Common myeloid progenitor, CD34-positive (primary cell): Measurements from ENCODE around the gene HMGB1.
A peak's percentile ranks its signal among the peaks of the same experiment; 100 is the strongest.

ENCODE experiments used
- CTCF ChIA-PET: fragments of 350-600 bp; sonication (Branson Sonifier 250); formaldehyde crosslinking; loops from one replicate; lab custom pipeline; 2021; ENCODE audit warnings: antibody characterized with exemption; lab: Charles Lee
- POLR2A ChIA-PET: fragments of 350-600 bp; sonication (Branson Sonifier 250); formaldehyde crosslinking; loops from one replicate; lab custom pipeline; 2021; ENCODE audit warnings: antibody characterized with exemption; lab: Charles Lee
- DNase-seq, 3 donors: peaks; one replicate each; pipeline versions ENCODE4 v3.0.0 to v3.0.0-alpha.2; 2013
- H3K27ac ChIP-seq, 2 experiments: 1 replicate in 1 of 2; 2 replicates in 1 of 2; pipeline ENCODE4 v1.7.0; 2013; ENCODE audit warnings: inconsistent platforms in 2 of 2, low read length in 2 of 2, mild to moderate bottlenecking in 2 of 2, low read depth in 1 of 2, moderate library complexity in 1 of 2; ENCODE audit not compliant: severe bottlenecking in 2 of 2, insufficient read depth in 1 of 2, poor library complexity in 1 of 2
- H3K27me3 ChIP-seq, 5 experiments: replicated peaks in 2 of 5; 1 replicate in 3 of 5; 2 replicates in 2 of 5; pipeline versions ENCODE4 v1.6.1 to v1.7.0; 2013; ENCODE audit warnings: low read length in 4 of 5, mild to moderate bottlenecking in 2 of 5, moderate library complexity in 2 of 5, inconsistent platforms in 1 of 5; ENCODE audit not compliant: insufficient read depth in 5 of 5, control insufficient read depth in 4 of 5
- H3K36me3 ChIP-seq, 4 experiments: 1 replicate in 2 of 4; 2 replicates in 2 of 4; pipeline versions ENCODE4 v1.6.1 to v1.7.0; 2013; ENCODE audit warnings: low read length in 3 of 4, control low read depth in 1 of 4, mild to moderate bottlenecking in 1 of 4; ENCODE audit not compliant: control insufficient read depth in 4 of 4, insufficient read depth in 4 of 4
- H3K4me1 ChIP-seq, 4 experiments: 1 replicate in 3 of 4; 2 replicates in 1 of 4; pipeline versions ENCODE4 v1.6.1 to v1.7.1; 2013; ENCODE audit warnings: low read length in 3 of 4, mild to moderate bottlenecking in 3 of 4, control low read depth in 1 of 4, inconsistent platforms in 1 of 4, moderate library complexity in 1 of 4; ENCODE audit not compliant: control insufficient read depth in 4 of 4, insufficient read depth in 4 of 4; ENCODE audit errors: control extremely low read depth in 1 of 4
- H3K4me3 ChIP-seq, 7 experiments: 1 replicate in 4 of 7; 2 replicates in 3 of 7; pipeline versions ENCODE4 v1.5.1 to v1.7.0; 2013; ENCODE audit warnings: mild to moderate bottlenecking in 7 of 7, low read length in 6 of 7, moderate library complexity in 6 of 7, inconsistent platforms in 2 of 7, low read depth in 2 of 7, control low read depth in 1 of 7; ENCODE audit not compliant: insufficient read depth in 4 of 7, control insufficient read depth in 1 of 7; ENCODE audit errors: extremely low read depth in 1 of 7
- H3K9me3 ChIP-seq, 5 experiments: 1 replicate in 4 of 5; 2 replicates in 1 of 5; pipeline versions ENCODE4 v1.6.1 to v1.7.1; 2013; ENCODE audit warnings: low read length in 4 of 5, mild to moderate bottlenecking in 2 of 5, inconsistent platforms in 1 of 5, low read depth in 1 of 5, moderate library complexity in 1 of 5; ENCODE audit not compliant: control insufficient read depth in 4 of 5, insufficient read depth in 2 of 5; ENCODE audit errors: control extremely low read depth in 1 of 5
- WGBS: methylation state at CpG from one replicate; pipeline ENCODE4 v1.1.5; 2013; ENCODE audit not compliant: insufficient coverage; 5-methylcytosine and 5-hydroxymethylcytosine counted together

HMGB1 gene

DNA sequence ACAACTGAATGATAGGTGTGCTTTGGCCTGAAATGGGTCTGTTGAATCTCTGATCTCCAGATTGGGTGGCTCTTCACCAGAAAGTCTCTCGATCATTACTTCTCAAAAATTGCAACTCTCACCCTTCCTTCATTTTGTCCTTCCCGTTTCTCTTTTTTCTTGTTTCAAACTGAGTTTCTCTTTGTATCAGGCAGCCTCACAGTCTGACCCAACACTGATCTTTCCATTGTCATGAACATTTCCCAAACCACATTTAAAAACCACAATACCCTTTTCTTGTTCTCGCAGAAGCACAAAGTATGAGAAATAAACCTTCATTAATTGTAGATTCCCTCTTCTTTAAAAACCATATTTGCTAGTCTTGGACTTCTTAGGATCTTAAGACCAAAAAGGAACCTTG lies 33.6 kb upstream of the HMGB1 start:
- Histone ChIP-seq H3K36me3 (no peaks in the 10 kb centered on the region), H3K27ac (no peak overlapping the region), H3K4me1 (peaks cover 0 to 6% (median 0%) of the 10 kb centered on the region in 4 experiments), H3K27me3 (no peaks in the 10 kb centered on the region), H3K9me3 (no peaks in the 10 kb centered on the region), H3K4me3 (no peak overlapping the region)
- ChIA-PET POLR2A (no interaction called here), CTCF (no interaction called here)
- peak in 2 of 3 donors; percentile 17 to 41 for DNase-seq
- WGBS: 30% methylated on average over 3 of the region's 3 CpGs

DNA sequence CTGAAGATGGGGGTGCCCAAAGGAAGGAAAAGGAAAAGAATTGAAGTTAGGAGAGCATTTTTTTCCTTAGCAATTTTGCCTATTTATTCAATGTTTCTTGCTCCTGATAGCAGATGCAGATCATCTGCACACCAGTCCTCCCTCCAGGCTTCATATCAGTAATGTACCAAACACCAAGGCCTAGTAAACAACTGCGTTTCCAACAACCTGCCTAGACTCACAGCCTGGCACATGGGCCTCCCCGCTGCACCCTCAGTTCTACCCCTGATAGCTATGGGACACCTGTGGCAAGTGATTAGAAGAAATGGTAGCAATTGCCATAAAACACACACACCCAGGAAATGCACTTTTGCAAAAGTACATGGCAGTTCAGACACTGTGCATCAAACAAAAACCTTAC lies 30.4 kb upstream of the HMGB1 start:
- DNase-seq: no peak
- 83% methylated on average over 1 of the region's 2 CpGs for WGBS
- Histone ChIP-seq H3K27me3 (no peaks in the 10 kb centered on the region), H3K9me3 (no peaks in the 10 kb centered on the region), H3K36me3 (no peaks in the 10 kb centered on the region), H3K4me3 (no peak overlapping the region), H3K27ac (no peak overlapping the region), H3K4me1 (no peaks in the 10 kb centered on the region)
- POLR2A ChIA-PET: no interaction called here
- CTCF ChIA-PET: interaction anchor here (0.8 kb wide), 1 partner anchor 13 kb away, joined by 3 read pairs; no protein-coding TSS in a partner anchor

DNA sequence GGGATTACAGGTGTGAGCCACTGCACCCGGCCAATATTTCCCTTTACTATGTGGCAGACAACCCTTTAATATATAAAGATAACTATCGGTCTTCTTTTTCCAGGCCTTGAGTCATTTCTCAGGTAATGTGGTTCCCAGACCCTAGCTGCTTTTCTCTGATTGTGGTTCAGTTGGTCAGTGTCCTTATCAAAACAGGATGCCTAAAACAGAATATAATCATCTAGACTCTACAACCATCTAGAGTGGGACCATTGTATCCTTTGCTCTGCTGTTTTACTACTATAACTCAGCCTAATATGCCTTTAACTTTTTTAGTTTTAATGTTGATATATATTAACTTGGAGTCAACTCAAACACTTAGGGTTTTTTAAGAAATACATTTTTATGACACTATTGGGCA lies 30.0 kb upstream of the HMGB1 start:
- CTCF ChIA-PET: interaction anchor here (0.8 kb wide), 1 partner anchor 13 kb away, joined by 3 read pairs; no protein-coding TSS in a partner anchor
- 33% methylated on average over 1 of the region's 2 CpGs for WGBS
- Histone ChIP-seq H3K27me3 (no peaks in the 10 kb centered on the region), H3K4me1 (no peaks in the 10 kb centered on the region), H3K27ac (no peak overlapping the region), H3K36me3 (no peaks in the 10 kb centered on the region), H3K9me3 (no peaks in the 10 kb centered on the region), H3K4me3 (no peak overlapping the region)
- POLR2A ChIA-PET: no interaction called here
- no peak for DNase-seq

DNA sequence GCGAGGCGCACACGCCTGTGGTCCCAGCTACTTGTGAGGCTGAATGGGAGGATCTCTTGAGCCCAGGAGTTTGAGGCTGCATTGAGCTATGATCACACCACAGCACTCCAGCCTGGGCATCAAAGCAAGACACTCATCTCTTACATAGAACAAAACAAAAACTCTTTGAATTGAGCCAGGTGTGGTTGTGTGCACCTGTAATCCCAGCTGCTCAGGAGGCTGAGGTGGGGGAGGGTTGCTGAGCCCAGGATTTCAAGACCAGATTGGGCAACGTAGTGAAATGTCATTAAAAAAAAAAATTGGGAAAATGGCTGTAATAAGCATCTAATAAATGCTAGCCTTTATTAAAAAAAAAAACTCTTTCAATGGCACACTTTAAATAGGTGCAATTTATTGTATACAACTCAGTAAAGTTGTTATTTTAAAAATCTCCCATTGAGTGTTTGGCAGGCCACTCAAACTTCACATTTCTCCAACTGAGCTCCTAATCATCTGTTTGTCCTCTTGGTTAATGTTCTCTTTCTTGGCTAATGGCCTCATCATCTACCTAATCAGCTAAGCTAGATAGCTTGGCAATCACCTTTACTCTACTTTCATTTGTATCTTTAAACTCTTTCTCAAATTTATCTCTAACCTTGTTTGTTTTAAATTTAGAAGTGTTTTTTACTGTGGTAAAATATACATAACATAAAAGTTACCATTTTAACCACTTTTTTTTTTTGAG lies 28.1 kb upstream of the HMGB1 start:
- ChIA-PET CTCF (interaction anchor here (0.7 kb wide), 1 partner anchor 14 kb away, joined by 3 read pairs; no protein-coding TSS in a partner anchor), POLR2A (no interaction called here)
- H3K27me3 ChIP-seq: no peaks in the 10 kb centered on the region

DNA sequence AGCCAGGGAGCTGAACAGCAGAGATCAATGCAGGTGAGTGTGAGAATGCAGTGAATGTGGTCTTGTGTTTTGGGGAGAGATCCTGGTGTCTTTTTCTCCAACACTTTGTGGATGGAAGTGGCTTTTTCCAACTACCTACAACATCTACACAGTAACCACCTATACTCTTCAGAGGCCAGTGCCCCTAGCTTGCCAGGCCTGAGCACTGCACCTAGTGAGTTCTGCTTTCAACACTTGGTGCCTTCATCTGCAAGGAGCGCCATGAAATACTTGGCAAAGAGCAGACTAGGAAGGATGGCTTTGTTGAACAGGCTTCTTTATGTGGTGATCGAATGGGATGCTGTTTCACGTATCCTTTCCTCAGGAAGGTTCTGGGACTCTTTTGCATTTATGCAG lies 21.3 kb upstream of the HMGB1 start:
- H3K36me3 ChIP-seq: no peaks in the 10 kb centered on the region
- no peaks in the 10 kb centered on the region for H3K4me1 ChIP-seq
- no peak overlapping the region for H3K4me3 ChIP-seq
- WGBS: no CpG with 5 or more reads among the region's 3 CpGs
- no peaks in the 10 kb centered on the region for H3K9me3 ChIP-seq
- no peak overlapping the region for H3K27ac ChIP-seq
- H3K27me3 ChIP-seq: no peaks in the 10 kb centered on the region
- CTCF ChIA-PET: interaction anchor here (0.7 kb wide), 1 partner anchor 26 kb away, joined by 3 read pairs; no protein-coding TSS in a partner anchor
- no peak for DNase-seq
- POLR2A ChIA-PET: no interaction called here

More for the DNA sequence above, 28.1 kb upstream of the HMGB1 start:
- WGBS: 100% methylated on average over 3 of the region's 4 CpGs
- H3K4me3 ChIP-seq: no peak overlapping the region
- H3K27ac ChIP-seq: no peak overlapping the region
- DNase-seq: no peak
- H3K4me1 ChIP-seq: no peaks in the 10 kb centered on the region
- no peaks in the 10 kb centered on the region for H3K36me3 ChIP-seq
- no peaks in the 10 kb centered on the region for H3K9me3 ChIP-seq

DNA sequence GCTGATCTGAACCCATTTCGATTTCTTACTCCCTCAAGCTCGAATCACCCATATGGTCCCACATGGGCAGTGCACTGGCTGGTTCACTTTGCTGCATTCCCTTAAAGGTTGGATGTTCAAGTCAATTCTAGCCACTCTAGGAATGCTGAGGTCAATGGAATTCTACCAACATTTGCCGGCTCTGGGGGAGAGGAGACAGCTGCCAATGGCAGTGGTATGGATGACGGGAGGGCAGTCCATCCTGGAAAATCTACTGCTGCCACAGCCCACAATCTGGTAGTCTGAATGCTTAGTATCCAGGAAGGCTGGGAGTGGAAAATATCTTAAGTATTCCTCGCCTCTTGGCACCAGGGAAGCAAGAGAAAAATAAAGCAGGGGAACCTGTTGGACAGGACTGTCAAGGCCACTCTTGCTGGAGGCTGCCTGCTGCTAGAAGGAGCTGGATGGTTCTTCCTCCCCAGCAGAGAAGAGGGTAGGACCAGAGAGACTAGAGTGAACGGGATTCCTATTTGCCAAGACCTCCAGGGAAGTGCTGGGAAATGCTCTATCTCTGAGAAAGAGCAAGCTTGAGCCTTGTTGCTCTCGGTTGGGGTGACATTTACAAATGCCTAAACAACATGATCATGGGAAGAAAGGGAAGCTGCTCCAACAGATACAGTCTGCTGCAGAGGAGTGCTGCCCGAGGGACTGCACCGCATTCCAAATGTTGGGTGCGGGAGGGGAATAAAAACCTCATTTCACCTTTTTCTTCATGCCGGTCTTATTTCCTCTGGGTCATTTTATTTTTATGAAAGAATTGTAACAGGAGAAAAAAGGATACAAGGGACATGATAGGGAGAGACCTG lies 20.7 kb upstream of the HMGB1 start:
- no peak for DNase-seq
- no peaks in the 10 kb centered on the region for H3K27me3 ChIP-seq
- no peaks in the 10 kb centered on the region for H3K36me3 ChIP-seq
- ChIA-PET POLR2A (no interaction called here), CTCF (interaction anchor here (0.7 kb wide), 1 partner anchor 27 kb away, joined by 3 read pairs; no protein-coding TSS in a partner anchor)
- no peaks in the 10 kb centered on the region for H3K9me3 ChIP-seq
- H3K4me3 ChIP-seq: no peak overlapping the region
- H3K4me1 ChIP-seq: no peaks in the 10 kb centered on the region
- WGBS: 96% methylated on average over 10 of the region's 11 CpGs
- H3K27ac ChIP-seq: no peak overlapping the region
